Thyroid gland (tissue), 4 donors: ENCODE results near the gene CCDC50.

Experiments used
- CTCF ChIP-seq, 6 experiments: fragments of 200-600 bp in 3 of 6; fragments of 450-650 bp in 3 of 6; sonication (generic) in 3 of 6; IDR thresholded peaks; one replicate each; pipeline ENCODE4 v1.5.1; 2016 to 2019; ENCODE audit warnings: antibody characterized with exemption in 6 of 6, mild to moderate bottlenecking in 2 of 6, inconsistent platforms in 1 of 6, moderate library complexity in 1 of 6
- POLR2A ChIP-seq, 2 donors: fragments of 450-650 bp; IDR thresholded peaks; one replicate each; pipeline ENCODE4 v1.6.1; 2017; ENCODE audit warnings: antibody characterized with exemption in 2 of 2, mild to moderate bottlenecking in 2 of 2, moderate library complexity in 1 of 2

GRCh38 chr3:191316876-191317603 lies 12.2 kb upstream of the CCDC50 start:
- TF ChIP-seq CTCF (IDR thresholded peaks at IDR 0.05) (no peak), POLR2A (IDR thresholded peaks at IDR 0.05) (no peak)
